Smooth muscle cell (in vitro differentiated cells): Measurements from ENCODE around the gene OR52J3. TPM values are rescaled to one million over a fixed set of nuclear protein-coding genes. Genes with fewer than 3 reads are reported as not detected.

Source experiments
- DNase-seq: peaks from one replicate; lab custom pipeline; 2025; ENCODE audit not compliant: unreplicated experiment; lab: John Stamatoyannopoulos, UW
- H2AFZ ChIP-seq: fragments of 200-600 bp; sonication (generic); 2 replicates; pipeline ENCODE4 v1.6.0; 2016; ENCODE audit warnings: antibody characterized with exemption, low read depth, mild to moderate bottlenecking
- H3F3A ChIP-seq: fragments of 200-600 bp; sonication (generic); 2 replicates; pipeline ENCODE4 v1.6.0; 2017; ENCODE audit warnings: antibody characterized with exemption, low read depth
- H3K27ac ChIP-seq: fragments of 200-600 bp; sonication (generic); 2 replicates; pipeline ENCODE4 v1.5.1; 2016; ENCODE audit warnings: low read depth, mild to moderate bottlenecking
- H3K27me3 ChIP-seq: fragments of 200-600 bp; sonication (generic); 2 replicates; pipeline ENCODE4 v1.6.1; 2016; ENCODE audit warnings: low read depth, mild to moderate bottlenecking
- H3K36me3 ChIP-seq: fragments of 200-600 bp; sonication (generic); 2 replicates; pipeline ENCODE4 v1.5.1; 2016; ENCODE audit warnings: low read depth
- H3K4me1 ChIP-seq: fragments of 200-600 bp; sonication (generic); 2 replicates; pipeline ENCODE4 v1.5.1; 2016; ENCODE audit warnings: low read depth
- H3K4me2 ChIP-seq: fragments of 200-600 bp; sonication (generic); 2 replicates; pipeline ENCODE4 v1.6.0; 2016; ENCODE audit warnings: mild to moderate bottlenecking
- H3K4me3 ChIP-seq: fragments of 200-600 bp; sonication (generic); 2 replicates; pipeline ENCODE4 v1.5.1; 2016; ENCODE audit warnings: mild to moderate bottlenecking
- H3K79me2 ChIP-seq: fragments of 200-600 bp; sonication (generic); 2 replicates; pipeline ENCODE4 v1.6.0; 2016; ENCODE audit warnings: low read depth, mild to moderate bottlenecking
- H3K9ac ChIP-seq: fragments of 200-600 bp; sonication (generic); 2 replicates; pipeline ENCODE4 v1.6.0; 2016; ENCODE audit warnings: low read depth
- H3K9me3 ChIP-seq: fragments of 200-600 bp; sonication (generic); replicated peaks from 2 replicates; pipeline ENCODE4 v1.5.1; 2016; ENCODE audit warnings: low read depth
- H4K20me1 ChIP-seq: fragments of 200-600 bp; sonication (generic); 2 replicates; pipeline ENCODE4 v1.6.0; 2016; ENCODE audit warnings: low read depth
- WGBS: methylation state at CpG from one replicate; pipeline ENCODE4 v1.1.7; 2016; ENCODE audit warnings: low lambda C conversion rate; 5-methylcytosine and 5-hydroxymethylcytosine counted together
- polyA plus RNA-seq: library from polyadenylated mRNA; unstranded; fragments of >200 nt; fragmentation: Nextera tagmentation; extraction: Ambion mirVana; gene quantifications from 2 replicates; pipeline ENCODE4 v1.2.1, GENCODE V29; 2016
- total RNA-seq: library from RNA; depleted of rRNA; stranded (reverse); fragments of >200 nt; gene quantifications from 2 replicates; pipeline ENCODE4 v1.2.3, GENCODE V29; 2014
- TF ChIP-seq, protein P1 (sequence below): fragments of 200-600 bp; sonication (generic); IDR thresholded peaks from 2 replicates; pipeline ENCODE4 v1.5.1; 2017; ENCODE audit warnings: borderline replicate concordance, mild to moderate bottlenecking, antibody characterized with exemption; ENCODE audit not compliant: insufficient read depth, poor library complexity, severe bottlenecking

The OR52J3 gene
- total and polyA plus RNA-seq, 2 experiments from 2014 or later, result not detected

DNA sequence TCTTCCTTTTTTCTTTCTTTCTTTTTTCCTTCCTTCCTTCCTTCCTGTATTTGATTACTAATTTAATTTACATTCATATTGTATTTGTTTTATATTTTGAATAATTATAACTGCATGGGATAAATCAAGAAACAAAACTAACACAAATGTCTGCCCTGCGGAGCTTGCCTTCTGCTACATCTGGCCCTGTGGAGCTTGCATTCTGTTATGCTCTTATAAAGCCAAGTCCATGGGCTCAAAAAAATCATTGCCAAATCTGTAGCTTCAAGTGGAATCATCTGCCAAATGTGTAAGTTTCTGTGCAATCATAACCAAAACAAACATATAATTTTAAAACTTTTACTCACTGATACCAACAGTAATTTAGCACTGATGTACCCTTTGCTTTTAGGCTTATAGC lies 8.0 kb upstream of the OR52J3 start:
- Histone ChIP-seq H3F3A (no peaks in the 10 kb centered on the region), H2AFZ (no peak overlapping the region), H3K9me3 (no peaks in the 10 kb centered on the region), H3K4me2 (no peak overlapping the region), H3K4me1 (no peaks in the 10 kb centered on the region), H3K9ac (no peak overlapping the region), H3K4me3 (no peak overlapping the region), H3K27ac (no peak overlapping the region), H3K79me2 (no peaks in the 10 kb centered on the region), H3K36me3 (no peaks in the 10 kb centered on the region), H3K27me3 (no peaks in the 10 kb centered on the region), H4K20me1 (no peaks in the 10 kb centered on the region)
- no peak for DNase-seq
- TF ChIP-seq, protein P1, sequence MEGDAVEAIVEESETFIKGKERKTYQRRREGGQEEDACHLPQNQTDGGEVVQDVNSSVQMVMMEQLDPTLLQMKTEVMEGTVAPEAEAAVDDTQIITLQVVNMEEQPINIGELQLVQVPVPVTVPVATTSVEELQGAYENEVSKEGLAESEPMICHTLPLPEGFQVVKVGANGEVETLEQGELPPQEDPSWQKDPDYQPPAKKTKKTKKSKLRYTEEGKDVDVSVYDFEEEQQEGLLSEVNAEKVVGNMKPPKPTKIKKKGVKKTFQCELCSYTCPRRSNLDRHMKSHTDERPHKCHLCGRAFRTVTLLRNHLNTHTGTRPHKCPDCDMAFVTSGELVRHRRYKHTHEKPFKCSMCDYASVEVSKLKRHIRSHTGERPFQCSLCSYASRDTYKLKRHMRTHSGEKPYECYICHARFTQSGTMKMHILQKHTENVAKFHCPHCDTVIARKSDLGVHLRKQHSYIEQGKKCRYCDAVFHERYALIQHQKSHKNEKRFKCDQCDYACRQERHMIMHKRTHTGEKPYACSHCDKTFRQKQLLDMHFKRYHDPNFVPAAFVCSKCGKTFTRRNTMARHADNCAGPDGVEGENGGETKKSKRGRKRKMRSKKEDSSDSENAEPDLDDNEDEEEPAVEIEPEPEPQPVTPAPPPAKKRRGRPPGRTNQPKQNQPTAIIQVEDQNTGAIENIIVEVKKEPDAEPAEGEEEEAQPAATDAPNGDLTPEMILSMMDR, result no peak
- WGBS, result 100% methylated on average over 1 of the region's 1 CpG

DNA sequence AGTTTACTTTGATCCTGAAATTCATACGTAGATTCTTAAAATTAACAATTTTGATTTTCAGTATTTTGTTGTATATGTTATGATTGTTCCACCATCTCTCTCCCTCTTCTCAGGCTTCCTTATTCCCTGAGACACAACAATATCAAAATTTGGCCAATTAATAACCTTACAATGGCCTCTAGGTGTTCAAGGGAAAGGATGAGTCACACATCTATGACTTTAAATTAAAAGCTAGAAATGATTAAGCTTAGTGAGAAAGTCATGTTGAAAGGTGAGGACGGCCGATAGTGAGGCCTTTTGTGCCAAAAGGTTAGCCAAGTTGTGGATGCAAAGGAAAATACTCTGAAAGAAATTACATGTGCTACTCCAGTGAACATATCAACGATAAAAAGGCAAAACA lies 5.5 kb upstream of the OR52J3 start:
- TF ChIP-seq, protein P1, result no peak
- no peak overlapping the region for H3K4me3 ChIP-seq
- 66% methylated on average over 4 of the region's 4 CpGs for WGBS
- no peaks in the 10 kb centered on the region for H4K20me1 ChIP-seq
- no peaks in the 10 kb centered on the region for H3K9me3 ChIP-seq
- H3K9ac ChIP-seq, result no peak overlapping the region
- no peaks in the 10 kb centered on the region for H3K4me1 ChIP-seq
- no peak for DNase-seq
- no peaks in the 10 kb centered on the region for H3F3A ChIP-seq
- no peak overlapping the region for H2AFZ ChIP-seq
- no peaks in the 10 kb centered on the region for H3K79me2 ChIP-seq
- H3K4me2 ChIP-seq, result no peak overlapping the region
- no peak overlapping the region for H3K27ac ChIP-seq
- H3K36me3 ChIP-seq, result no peaks in the 10 kb centered on the region
- no peaks in the 10 kb centered on the region for H3K27me3 ChIP-seq

- H3K4me2 ChIP-seq, result no peak overlapping the region
- no peak overlapping the region for H3K4me3 ChIP-seq
- H3K36me3 ChIP-seq, result no peaks in the 10 kb centered on the region
- H3K4me1 ChIP-seq, result no peaks in the 10 kb centered on the region
- no peak overlapping the region for H3K27ac ChIP-seq
- 95% methylated on average over 3 of the region's 3 CpGs for WGBS
- H3K9me3 ChIP-seq, result no peaks in the 10 kb centered on the region
- no peaks in the 10 kb centered on the region for H3K27me3 ChIP-seq
- no peak overlapping the region for H3K9ac ChIP-seq
- TF ChIP-seq, protein P1, result no peak
- no peaks in the 10 kb centered on the region for H3F3A ChIP-seq
- H2AFZ ChIP-seq, result no peak overlapping the region
- no peak for DNase-seq
- H4K20me1 ChIP-seq, result no peaks in the 10 kb centered on the region
- H3K79me2 ChIP-seq, result no peaks in the 10 kb centered on the region
Measured at GRCh38 chr11:5042091-5042490, 4.2 kb upstream of the OR52J3 start.

GRCh38 chr11:5043380-5043779 lies 2.9 kb upstream of the OR52J3 start:
- Histone ChIP-seq H3K9me3 (no peaks in the 10 kb centered on the region), H3F3A (no peaks in the 10 kb centered on the region), H3K79me2 (no peaks in the 10 kb centered on the region), H3K27me3 (no peaks in the 10 kb centered on the region), H3K27ac (peak overlapping the region; percentile 14), H3K4me2 (peak overlapping the region; percentile 15), H3K9ac (no peak overlapping the region), H3K4me1 (no peaks in the 10 kb centered on the region), H4K20me1 (no peaks in the 10 kb centered on the region), H3K4me3 (no peak overlapping the region), H3K36me3 (no peaks in the 10 kb centered on the region), H2AFZ (no peak overlapping the region)
- TF ChIP-seq, protein P1, result no peak
- 59% methylated on average over 2 of the region's 2 CpGs for WGBS
- DNase-seq, result no peak
